GM12872 (cell line): ENCODE data around the gene UCK1.

ENCODE experiments used
- TF ChIP-seq, protein P1 (sequence below): IDR thresholded peaks from 3 replicates; pipeline ENCODE4 v1.5.1; 2011; ENCODE audit warnings: low read depth, mild to moderate bottlenecking, low read length, moderate library complexity; ENCODE audit not compliant: insufficient read depth

The UCK1 gene

DNA sequence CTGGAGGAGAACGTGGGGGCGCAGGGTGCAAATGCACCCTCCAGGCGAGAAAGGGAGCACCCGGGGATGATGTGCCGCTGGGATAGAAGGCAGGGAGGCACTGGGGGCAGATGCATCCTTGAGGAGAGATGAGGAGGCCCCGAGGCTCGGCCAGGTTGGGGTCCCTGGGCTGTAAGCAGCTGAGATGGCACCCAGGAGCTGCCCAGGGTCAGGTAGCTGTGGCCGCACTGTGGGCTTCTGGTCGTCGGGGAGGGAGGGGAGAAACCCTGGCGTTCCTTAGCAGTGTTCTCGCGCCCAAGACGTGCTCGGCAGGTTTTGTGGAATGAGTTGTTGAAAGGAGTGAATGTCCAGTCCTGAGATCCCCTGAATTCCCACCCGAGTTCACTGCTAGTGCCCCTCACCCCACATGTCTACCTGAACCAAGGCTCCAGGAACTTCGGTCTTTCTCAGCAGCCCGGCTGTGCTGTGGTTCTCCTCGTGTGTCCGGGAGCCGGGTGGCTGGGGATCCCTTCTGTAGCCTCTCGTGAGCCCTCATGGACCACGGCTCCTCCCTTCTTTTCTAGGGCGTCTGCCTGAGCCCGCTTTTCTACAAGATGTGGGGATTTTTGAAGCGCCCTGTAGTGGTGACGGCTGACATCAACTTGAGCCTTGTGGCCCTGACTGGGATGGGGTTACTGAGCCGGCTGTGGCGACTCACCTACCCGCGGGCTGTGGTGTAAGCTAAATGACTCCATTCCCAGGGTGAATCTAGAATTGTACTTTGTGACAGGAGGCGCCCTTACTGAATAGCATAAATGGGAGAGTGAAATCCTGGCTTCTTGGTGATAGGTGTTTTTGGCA, 27.2 kb downstream of the UCK1 start:
- TF ChIP-seq, protein P1, sequence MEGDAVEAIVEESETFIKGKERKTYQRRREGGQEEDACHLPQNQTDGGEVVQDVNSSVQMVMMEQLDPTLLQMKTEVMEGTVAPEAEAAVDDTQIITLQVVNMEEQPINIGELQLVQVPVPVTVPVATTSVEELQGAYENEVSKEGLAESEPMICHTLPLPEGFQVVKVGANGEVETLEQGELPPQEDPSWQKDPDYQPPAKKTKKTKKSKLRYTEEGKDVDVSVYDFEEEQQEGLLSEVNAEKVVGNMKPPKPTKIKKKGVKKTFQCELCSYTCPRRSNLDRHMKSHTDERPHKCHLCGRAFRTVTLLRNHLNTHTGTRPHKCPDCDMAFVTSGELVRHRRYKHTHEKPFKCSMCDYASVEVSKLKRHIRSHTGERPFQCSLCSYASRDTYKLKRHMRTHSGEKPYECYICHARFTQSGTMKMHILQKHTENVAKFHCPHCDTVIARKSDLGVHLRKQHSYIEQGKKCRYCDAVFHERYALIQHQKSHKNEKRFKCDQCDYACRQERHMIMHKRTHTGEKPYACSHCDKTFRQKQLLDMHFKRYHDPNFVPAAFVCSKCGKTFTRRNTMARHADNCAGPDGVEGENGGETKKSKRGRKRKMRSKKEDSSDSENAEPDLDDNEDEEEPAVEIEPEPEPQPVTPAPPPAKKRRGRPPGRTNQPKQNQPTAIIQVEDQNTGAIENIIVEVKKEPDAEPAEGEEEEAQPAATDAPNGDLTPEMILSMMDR: no peak

DNA sequence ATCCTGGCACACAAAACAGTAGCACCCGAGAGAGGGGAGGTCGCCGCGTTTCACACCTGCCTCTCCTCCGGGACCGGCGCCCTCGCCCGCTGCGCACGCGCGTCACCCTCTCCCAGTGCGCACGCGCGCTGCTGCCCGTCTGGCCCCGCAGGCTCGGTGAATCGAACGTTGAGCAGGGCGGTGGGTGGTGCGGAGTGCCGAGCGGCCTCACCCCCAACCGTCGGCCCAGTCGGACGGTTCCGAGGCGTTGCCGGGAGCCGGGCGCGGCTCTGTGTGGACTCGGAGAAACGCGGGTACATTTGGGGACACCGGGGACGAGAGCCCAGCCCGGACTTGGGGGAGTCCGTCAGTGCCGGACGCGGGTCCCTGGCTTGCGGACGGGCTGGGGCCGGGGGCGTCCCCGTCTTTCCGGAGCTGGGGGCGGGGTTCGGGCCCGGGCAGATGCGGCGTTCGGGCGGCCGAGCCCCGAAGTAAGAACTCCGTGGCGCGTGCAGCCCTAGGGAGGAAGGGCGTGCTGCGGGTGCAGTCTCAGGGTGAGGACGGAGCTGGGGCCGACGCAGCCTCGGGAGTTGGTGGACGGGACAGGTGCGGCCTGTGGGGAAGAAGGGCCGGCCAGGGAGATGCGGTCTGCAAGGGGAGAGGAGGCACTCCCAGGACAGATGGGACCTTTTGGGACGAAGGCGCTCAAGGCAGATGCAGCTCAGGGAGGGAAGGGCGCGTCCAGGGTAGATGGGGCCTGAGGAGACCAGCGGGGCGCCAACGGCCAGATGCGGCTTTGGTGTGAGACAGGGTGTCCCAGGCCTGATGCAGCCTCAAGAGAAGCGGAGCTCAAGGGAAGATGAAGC, 28.1 kb downstream of the UCK1 start, which contains the start of gene POMT1:
POMT1 (plus strand) TSS at position 138 of the 845 bp plus-strand sequence. CDS start 1,301 bp downstream, outside the sequence.
- TF ChIP-seq, protein P1: no peak

DNA sequence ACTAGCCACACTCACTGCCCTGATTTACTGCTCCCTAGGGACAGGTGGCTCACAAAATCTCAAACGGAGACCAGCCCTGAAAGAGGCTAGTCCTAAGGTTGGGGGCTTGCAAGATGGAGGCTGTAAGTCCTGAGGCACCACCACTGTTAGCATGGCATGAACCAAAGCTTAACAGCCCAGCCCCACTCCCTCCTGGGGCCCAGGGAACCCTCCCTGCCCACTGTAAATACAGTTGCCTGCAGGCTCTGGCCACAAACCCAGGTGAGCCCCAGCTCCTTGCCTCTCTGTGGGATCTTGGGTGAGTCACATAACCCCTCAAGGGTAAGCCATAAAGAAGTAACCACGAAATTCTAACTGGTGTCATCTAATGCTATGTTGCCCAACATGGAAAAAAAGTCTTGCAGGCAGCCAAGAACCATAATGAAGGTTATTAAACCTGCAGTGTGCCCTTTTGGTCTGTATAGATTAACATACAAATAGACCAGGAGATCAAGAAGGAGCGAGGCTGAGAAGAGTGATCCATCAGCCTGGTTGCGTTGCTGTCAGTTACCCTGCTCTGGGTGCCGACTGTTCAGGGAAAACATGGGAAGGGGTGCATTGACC, 30.0 kb downstream of the UCK1 start:
- TF ChIP-seq, protein P1: no peak

DNA sequence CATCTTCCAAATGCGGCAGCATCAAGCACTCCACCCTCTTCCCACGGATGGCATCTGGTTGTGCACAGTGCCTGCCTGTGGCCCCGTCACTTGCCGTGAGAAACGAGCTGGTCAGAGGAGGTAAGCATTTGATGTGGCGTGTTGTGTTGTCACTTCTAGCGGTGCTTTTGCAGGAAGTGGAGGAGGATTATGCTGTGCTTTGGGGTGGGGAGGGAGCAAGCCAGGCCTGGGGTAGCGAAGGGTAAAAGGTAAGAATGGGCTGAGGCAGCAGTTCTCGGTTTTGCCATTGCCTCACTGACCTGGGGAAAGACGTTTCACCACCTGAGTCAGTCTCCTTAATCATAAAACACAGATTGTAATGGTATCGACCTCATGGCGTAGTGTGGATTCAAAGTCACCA, 30.7 kb downstream of the UCK1 start:
- TF ChIP-seq, protein P1: no peak

DNA sequence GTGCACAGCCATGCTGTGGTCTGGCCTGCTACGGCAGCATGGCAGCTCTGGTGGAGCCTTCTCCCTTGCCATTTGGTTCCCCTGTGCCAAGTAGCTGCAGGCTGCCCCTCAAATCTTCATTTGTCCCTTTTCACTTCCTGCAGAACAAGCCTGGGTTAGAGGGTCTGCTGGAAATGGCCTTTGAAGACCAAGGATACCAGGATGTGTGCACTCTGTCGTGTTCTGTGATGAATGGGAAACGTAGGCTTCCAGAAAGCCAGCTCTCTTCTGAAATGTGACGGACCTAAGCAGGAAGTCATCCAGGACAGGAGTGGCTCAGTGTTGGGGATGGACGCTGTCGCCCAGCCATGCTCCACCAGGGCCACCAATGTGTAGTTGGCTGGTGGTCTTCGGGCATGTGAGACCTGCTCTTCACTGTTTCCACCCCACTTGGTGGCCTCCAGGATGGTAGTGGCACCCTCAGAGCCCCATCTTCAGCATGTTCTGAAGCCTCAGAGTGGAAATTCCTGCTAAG, 31.8 kb downstream of the UCK1 start:
- TF ChIP-seq, protein P1: no peak

DNA sequence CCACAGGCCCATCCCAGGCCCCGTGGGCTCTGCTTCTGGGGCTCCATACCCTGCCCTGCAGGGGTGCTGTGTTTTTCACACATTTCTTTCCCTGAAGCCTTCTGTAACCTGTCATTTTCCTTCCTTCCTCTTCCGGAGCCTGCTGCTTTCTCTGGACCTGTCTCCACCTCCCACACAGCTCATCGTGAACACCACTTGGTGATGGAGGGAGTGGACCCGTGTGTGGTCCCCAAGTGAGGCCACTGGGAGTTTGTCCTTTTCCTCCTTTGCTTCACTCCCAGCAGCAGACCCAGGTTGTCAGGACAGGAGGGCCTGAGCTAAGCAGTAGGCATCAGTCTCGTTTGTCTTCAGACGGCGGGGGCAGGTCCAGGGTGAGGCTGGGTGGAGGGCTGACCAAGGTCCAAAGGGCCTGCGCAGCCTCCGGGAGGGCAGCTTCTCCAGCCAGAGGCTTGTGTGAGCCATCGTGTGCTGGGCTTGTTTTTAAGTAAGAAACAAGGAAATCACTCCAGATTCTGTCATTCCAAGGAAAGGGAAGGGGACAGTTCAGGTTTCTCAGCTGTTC, 34.1 kb downstream of the UCK1 start:
- TF ChIP-seq, protein P1: no peak

DNA sequence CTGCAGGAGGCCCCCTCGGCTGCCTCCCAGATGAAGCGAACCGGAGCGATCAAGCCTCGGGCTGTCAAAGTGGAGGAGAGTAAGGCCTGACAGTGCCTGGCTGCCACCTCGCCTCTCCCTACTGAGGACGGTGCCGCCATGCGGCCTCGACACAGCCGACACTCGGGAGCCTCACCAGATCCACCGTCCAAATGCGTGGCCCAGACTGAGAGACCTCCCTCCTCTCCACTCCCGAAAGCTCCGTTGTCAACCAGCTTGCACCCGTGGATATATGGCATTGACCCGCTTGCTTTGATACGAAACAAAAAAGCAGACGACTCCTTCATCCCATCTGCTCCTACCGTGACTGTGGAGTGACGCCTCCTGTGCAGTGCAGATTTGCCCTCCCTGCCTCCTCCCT, 35.3 kb downstream of the UCK1 start:
- TF ChIP-seq, protein P1: no peak
